Endometrial microvascular endothelial cells (primary cell): ENCODE data around the gene TFR2. TPM values are rescaled to one million over a fixed set of nuclear protein-coding genes. Genes with fewer than 3 reads are reported as not detected.

ENCODE experiments used
- in situ Hi-C: cut with HindIII; loops from 2 replicates; pipeline ENCODE4 v1.10.0; 2017; ENCODE audit warnings: low sequenced_read_pairs, low pct_unique_long_range_greater_than_20kb; ENCODE audit errors: inconsistent ontology term
- total RNA-seq: library from RNA; depleted of rRNA; stranded (reverse); fragments of >200 nt; gene quantifications from one replicate; pipeline ENCODE4 v1.2.3, GENCODE V29; 2015; ENCODE audit errors: inconsistent ontology term

Gene TFR2
- total RNA-seq, 1 donor from 2014 or later: not detected

DNA sequence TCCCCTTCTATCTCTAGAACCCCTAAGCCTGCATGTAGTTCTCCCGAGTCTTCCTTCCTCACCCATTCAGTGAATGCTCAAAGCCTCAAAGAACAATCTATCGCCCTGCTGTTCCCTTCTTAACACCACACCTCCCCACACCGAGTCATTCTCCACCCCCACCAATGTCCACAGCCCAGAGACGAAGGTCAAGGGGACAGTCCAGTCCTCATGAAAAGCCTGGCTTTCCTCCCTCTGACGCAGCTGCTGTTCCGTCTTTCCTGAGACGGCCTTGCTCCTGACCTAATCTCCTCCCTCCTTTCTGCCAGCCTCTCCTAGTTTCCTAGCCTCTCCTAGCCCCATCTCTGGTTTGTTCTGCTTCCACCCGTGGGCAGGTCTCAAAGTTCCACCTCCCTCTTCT lies 19.8 kb downstream of the TFR2 start:
- in situ Hi-C loops: no loop called here

- in situ Hi-C loops: no loop called here
Observed at GRCh38 chr7:100620804-100621203, 20.5 kb downstream of the TFR2 start.

DNA sequence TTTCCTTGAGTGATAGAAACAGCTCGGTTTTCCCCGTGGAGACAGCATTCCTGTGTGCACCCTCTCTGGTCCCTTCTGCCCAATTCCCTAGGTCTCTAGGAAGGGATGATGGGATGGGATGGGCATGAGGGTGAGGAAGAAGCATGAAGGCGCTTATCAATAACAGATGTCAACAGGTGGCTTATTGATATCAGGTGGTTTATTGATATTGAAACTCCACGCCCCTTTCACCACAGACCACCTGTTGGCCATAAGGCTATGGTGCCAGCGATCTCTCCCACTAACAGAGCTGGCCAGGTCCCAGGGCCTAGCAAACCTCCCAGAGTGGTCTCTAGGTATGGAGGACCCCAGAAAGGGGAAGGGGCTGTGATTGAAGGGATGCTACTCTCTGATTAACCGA lies 21.1 kb downstream of the TFR2 start:
- in situ Hi-C loops: no loop called here

DNA sequence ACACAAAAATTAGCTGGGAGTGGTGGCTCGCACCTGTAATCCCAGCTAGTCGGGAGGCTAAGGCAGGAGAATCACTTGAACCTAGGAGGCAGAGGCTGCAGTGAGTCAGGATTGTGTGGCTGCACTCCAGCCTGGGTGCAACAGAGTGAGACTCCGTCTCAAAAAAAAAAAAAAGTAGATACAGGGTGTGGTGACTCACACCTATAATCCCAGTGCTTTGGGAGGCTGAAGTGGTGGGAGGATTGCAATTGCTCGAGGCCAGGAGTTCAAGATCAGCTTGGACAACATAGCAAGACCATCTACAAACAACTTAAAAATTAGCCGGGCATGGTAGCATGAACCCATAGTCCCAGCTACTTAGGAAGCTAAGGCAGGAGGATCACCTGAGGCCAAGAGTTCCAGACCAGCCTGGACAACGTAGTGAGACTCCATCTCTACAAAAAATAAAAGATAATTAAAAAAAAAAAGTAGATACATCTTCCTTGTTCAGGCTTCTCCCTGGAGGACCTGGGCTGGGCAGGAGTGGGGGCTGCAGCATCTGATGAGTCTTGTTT lies 27.0 kb downstream of the TFR2 start:
- in situ Hi-C loops: no loop called here

GRCh38 chr7:100613412-100614175 lies 27.8 kb downstream of the TFR2 start:
- in situ Hi-C loops: no loop called here

DNA sequence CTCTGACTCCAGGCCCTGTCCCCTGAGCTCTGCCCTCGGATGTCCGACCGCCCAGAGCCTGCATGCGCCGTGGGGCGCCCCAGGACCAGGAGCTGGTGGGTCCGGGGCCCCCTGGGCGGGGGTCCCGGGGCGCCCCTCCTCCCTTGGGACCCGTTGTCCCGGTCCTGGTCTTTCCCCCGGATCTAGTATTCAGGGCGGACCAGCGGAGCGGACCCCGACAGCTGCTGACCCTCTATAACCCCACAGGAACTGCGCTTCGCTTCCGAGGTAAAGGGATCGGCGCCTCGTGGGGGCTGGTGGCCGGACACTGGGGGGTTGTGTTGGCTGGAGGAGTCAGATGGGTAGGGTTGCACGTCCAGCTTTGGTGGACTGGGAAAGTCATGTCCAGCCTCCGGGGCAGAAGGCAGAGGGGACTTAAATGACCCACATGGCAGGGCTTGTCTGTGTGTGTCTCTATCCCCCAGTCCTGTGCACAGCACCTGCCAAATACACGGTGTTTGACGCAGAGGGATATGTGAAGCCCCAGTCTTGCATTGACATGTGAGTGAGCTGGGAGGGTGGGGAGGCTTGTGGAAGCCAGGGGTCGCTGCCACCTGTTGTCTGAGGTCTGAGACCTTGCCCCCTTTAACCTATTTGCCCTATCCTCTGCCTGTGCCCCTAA lies 28.5 kb downstream of the TFR2 start:
- in situ Hi-C loops: no loop called here

DNA sequence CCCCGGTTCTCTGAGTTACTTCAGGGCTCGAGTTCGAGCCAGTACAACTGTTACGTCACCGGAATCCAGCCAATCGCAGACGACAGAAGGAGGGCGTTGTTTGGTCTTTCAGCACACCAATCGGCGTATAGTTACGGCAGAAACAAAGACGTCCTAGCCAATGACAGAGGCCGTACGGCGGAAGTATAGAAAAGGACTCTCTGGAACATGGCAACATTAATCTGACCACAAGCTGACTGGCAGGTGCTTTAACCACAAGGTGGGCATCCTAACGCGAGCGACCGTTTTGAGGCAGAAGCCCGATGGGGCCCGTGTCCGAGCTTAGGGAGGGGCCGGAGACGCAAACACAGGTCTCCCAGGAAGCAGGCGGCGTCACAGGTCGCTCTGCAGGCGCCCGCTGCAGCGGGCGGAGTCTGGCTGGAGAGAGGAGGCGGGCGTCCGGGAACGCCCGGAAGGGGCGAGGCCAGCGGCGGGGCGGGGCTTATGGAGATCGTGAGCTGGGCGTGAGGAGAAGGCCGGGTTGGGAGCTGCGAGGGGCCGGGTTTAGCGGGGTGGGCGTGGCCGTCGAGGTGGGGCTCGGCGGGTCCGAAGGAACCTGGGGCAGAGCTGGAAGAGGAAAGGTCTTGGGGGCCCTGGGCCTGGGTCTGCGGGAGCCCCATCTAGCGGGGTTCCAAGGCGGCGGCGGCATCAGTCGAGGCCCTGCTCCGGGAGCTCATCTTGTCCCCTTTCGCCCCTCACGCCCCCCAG lies 29.2 kb downstream of the TFR2 start, which contains the start of gene MOSPD3:
Gene MOSPD3 (plus strand): TSS at position 558 of the 747 bp plus-strand sequence. CDS start 252 bp downstream, outside the sequence.
- in situ Hi-C loops: no loop called here

DNA sequence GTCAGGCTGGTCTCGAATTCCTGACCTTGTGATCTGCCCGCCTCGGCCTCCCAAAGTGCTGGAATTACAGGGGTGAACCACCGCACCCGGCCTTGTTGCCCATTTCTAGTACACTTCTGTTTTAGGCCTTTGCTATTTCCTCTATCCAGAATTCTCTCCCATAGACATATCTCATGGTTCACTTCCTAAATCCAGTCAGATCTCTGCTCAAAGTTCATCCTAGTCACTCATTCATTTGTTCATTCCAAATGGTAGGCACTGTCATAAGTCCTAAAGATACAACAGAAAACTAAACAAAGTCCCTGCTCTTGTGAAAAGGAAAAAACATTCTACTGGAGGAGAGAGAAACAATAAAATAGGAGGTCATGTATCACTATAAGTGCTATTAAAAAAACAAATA lies 31.4 kb downstream of the TFR2 start:
- in situ Hi-C loops: no loop called here

DNA sequence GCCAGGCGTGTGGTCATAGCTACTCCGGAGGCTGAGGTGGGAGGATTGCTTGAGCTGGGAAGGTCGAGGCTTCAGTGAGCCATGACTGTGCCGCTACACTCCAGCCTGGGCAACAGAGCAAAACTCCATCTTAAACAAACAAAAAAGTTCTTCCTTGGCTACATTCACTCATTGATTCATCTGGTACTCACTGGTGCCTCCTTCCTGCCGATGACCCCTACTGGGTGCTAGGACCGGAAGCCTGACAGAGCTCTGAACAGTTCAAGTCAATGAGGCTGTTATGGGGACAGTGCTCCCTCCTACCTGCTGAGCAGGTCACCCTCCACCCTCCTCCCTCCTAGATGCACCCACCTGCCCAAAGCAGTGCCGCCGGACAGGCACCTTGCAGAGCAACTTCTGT lies 34.2 kb downstream of the TFR2 start:
- in situ Hi-C loops: no loop called here

- in situ Hi-C loops: no loop called here
Observed at GRCh38 chr7:100606313-100606712, 35.0 kb downstream of the TFR2 start.

- in situ Hi-C loops: no loop called here
Observed at GRCh38 chr7:100604976-100605911, 36.1 kb downstream of the TFR2 start.

DNA sequence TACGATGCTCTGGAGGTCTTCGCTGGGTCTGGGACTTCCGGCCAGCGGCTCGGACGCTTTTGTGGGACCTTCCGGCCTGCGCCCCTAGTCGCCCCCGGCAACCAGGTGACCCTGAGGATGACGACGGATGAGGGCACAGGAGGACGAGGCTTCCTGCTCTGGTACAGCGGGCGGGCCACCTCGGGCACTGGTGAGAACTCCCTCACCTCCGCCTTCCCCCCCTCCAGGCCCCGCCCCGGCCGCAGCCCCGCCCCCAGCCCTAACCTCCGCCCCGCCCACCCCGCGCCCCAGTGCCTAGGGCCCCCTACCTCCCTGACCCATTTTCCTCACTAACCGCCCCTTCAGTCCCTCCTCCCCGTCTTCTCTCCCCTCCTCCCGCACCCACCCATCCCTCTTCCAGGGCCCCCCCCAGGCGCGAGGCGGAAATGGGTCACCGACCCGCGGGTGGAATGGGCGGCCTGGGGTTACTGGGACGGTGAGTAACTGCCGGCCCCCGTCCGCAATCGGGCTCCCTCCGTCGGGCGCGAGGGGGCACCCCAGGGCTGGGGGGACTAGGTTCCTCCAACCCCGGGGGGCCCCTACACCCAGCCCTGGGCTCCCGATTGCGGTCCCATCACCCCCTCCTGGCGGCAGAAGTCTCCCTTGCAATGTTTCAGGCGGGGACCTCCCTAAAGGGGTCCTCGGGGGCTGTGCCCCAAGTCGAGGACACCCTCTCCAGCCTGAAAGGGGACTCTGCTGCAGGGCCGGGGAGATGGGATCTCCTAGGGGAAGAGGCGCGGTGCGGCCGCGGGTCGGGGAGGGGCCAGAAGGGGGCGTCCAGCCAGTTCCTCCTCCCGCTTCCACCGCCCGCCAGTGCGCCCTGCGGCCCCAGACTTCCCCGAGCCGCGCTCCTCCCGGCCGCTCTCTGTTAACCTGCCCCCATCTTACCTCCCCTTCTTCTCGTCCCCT lies 37.0 kb downstream of the TFR2 start:
- in situ Hi-C loops: no loop called here

GRCh38 chr7:100603726-100604027 lies 37.7 kb downstream of the TFR2 start:
- in situ Hi-C loops: no loop called here

DNA sequence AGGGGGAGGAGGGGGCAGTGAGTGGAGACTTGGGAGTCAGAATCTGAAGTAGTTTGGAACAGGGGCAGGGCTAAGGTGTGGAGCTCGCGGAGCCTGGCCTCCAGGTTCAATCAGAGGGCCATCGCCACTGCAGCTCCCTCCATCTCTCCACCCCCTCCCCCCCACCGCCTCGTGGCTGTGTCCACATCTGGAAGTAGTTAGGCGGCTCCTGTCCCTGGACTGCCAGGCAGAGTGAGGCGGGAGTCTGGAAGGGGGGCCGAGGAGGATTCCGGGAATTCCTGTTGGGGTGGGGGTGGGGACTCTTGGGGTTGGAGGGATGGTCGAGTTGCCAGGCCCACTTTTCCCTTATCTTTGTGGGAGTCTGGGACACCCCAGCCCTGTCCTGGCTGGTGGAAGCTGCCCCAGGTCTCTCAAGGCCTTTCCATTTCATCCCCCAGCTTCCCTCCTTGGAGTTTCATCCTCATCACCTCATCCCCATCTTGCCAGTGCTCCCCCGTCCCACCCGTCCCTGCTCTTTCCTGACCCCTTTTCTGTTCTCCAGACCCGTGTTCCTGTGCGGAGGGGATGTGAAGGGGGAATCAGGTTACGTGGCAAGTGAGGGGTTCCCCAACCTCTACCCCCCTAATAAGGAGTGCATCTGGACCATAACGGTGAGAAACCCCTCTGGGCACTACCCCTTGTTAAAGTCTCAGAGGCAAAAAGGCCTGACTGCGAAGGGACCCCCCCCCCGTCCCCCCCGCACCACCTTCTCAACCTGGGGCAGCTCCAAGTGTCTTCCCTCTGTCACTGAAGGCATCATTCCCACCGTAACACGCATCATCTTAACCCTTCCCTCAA lies 38.2 kb downstream of the TFR2 start:
- in situ Hi-C loops: no loop called here

- in situ Hi-C loops: no loop called here
Observed at GRCh38 chr7:100600730-100601038, 40.7 kb downstream of the TFR2 start.

GRCh38 chr7:100599911-100600729 lies 41.2 kb downstream of the TFR2 start:
- in situ Hi-C loops: no loop called here
